Left forelimb (tissue), 1 donor: ENCODE data around the gene DRD2.

ENCODE experiments used
- DNase-seq: peaks from one replicate; pipeline ENCODE4 v3.0.0-alpha.2; 2018; ENCODE audit warnings: low spot score

The DRD2 gene

DNA sequence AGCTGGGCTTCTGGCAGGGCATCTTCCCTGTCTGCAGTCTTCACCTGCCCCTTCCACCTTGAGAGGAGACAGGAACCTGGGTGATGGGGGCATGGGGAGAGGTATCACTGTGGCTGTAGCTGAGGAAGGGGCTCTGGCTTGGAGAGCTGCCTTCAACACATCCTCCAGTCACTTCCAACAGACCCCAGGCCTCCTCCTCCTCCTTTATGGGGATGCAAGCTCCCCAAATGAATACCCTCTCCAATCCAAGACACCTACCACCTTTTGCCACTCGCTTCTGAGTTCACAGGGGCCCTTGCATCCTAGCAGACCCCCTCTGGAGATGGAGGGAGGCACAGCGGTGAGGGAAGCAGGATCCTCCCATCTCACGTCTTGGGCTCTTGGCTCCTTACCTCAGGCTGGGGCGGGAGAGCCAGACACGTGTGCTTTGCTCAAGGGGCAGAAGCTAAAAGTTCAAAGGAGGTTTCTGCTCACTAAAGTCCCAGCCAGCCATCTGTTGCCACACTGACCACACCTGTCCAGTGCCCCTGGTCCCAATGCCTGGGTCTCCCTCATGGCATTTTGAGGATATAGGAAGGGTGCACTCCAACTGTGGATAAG is 74.5 kb downstream of the DRD2 start:
- no peak for DNase-seq

DNA sequence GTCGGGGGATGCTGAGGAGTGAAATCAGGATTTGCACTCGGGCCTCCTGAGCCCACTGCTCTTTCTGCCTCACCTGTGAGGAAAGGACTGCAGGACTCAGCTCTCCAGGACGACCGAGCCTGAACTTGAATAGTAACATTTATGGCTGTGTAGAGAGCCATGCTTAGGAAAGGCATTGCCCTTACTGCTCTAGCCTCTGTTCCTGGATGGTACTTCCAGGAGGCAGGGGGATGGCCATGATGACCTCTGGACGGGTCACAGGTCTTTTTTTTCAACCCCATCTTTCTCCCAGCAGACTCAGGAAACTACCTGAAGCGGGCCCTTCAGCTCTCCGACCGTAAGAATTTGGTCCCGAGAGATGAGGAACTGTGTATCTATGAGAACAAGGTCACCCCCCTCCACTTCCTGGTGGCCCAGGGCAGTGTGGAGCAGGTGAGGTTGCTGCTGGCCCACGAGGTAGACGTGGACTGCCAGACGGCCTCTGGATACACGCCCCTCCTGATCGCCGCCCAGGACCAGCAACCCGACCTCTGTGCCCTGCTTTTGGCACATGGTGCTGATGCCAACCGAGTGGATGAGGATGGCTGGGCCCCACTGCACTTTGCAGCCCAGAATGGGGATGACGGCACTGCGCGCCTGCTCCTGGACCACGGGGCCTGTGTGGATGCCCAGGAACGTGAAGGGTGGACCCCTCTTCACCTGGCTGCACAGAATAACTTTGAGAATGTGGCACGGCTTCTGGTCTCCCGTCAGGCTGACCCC is 76.3 kb downstream of the DRD2 start:
- no peak for DNase-seq

DNA sequence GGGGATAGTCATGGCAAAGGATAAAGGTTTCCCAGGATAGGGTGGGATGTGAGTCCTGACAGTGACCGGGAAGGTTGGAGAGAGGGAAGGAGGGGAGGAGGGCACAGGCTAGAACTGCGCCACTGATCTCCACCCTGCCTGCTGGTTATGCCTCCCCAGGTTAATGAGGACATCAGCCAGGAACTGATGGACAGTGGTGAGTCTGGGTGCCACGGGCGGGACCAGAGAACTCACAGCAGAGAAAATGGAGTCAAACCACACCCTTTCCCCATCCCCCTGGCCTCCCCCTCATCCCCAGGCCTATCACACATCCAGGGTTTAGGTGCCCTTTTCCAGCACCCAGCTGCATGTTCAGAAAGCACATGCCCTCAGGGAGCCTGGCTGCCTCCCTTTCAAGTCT is 77.4 kb downstream of the DRD2 start:
- no peak for DNase-seq

DNA sequence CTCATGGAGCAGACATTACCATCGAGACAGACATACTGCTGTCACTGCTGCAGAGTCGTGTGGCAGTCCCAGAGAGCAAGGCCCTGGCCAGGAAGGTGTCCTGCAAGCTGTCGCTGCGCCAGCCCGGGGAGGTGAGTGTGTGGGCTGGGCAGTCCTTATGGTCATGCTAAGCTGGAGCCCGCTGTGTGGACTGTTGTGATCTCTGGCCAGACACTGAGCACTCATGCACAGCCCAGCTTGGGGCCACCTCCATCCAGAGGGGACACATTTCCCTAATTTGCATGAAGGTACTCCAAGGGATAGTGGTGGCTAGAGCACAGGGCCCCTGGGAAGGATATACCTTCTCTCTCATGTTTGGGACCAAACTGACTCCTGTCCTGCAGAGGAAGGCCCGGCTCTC is 78.0 kb downstream of the DRD2 start:
- no peak for DNase-seq

DNA sequence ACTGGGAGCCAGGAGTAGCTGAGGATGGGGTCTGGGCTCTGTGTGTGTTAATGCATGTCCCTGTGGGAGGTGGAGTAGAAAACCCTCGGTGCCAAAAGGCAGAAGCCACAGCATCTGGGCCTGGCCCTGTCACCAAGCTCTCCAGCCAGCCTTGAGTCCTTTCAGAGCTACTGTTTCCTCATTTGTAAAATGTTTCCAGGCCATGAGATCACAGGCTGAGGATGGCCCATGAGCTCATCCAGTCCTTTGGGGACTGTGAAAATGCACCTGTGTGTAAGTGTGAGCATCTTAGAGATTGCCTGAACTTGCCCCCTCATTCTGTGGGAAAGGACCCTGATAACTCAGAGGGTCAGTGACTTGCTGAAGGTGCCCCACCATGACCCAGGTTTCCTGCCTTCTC is 78.5 kb downstream of the DRD2 start:
- DNase-seq: no peak

DNA sequence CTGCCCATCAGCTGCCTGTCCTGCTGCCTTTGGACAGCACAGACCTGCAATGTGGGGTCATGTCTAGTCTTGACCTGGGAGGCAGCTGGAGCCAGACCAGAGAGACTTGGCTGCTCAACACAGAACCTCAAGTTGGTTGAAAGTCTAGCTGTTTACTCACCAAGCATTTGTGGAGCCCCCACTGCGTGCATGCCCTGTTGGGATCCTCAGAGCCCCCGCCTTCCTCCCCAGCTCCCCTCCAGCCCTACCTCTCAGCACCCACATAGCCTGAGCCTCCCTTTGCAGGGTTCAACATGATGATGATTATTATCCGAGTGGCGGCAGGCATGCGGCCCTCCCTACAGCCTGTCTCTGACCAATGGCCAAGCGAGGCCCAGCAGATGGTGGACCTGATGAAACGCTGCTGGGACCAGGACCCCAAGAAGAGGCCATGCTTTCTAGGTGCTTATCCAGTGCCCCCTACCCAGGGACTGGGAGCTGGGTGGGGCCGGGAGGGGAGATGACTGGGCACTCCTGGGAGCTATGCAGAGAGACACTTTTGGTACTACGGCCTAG is 79.3 kb downstream of the DRD2 start:
- no peak for DNase-seq

DNA sequence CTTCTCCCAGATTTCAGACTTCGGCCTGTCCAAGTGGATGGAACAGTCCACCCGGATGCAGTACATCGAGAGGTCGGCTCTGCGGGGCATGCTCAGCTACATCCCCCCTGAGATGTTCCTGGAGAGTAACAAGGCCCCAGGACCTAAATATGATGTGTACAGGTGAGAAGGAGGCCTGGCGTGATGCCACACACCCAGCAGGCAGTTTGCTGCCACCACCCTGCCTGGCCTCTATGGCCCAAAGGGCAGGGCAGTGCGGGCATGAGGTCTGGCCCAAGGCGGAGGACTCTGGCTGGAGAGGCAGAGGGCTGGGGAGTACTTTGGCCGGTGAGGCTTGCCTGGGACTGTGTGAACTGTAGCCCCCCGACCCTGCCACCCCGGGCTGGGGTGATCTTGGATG is 80.3 kb downstream of the DRD2 start:
- no peak for DNase-seq

DNA sequence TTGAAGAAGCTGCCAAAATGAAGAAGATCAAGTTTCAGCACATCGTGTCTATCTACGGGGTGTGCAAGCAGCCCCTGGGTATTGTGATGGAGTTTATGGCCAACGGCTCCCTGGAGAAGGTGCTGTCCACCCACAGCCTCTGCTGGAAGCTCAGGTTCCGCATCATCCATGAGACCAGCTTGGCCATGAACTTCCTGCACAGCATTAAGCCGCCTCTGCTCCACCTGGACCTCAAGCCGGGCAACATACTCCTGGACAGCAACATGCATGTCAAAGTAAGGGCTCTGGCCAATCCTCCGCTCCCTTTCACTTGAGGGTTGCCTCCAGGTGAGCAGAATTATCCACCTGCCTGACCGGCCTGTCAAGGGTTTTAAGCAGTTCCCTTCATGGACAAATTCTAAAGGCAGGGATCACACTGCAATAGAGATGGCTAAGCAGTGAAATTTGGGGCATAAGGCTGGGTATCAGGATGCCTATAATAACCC is 81.7 kb downstream of the DRD2 start:
- DNase-seq: no peak

DNA sequence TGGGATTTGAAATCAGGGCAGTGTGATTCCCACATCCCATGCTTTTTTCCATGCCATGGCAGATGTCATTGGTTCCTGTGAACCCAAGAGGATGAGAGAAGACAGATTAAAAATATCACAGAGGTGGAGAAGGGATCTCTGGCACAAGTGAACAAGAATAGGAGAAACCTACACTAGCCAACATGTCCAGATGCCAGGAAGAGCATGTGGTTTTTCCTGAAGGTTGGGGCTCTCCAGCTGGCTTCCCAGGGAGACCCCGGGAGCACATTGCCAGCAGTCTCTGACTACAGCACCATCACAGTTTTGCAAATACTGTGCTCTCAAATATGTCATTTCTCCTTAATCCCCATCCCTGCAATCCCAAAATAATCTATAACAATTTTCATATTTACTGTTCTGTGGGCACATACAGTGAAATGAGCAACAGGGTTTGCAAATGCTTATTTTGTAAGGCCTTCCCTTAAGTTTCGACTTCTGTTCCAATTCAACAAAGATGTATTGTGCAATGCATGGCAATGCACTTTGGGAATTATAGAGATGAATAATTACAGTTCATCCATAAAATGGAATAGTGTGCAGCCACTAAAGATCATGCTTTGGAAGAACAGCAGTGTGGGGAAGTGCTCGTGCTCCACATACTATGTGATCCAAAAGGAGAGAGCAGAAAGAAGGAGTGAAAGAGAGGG is 82.8 kb downstream of the DRD2 start:
- DNase-seq: no peak

DNA sequence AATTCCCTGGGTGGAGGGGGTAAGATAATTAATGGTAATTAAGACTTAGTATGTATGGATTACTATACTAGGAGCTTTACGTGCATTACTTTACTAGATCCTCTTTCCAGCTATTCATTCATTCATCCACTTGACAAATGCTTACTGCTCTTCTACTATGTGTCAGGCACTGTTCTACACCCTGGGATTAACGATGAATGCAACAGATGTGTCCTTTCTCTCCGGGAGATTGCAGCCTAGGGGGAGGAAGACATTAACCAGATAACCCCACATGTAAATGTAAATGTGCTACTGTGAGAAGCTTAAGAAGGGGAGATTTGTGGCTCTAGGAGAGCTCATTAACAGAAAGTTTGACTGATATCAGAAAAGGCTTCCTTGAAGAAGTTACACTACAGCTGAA is 85.9 kb downstream of the DRD2 start:
- DNase-seq: no peak

DNA sequence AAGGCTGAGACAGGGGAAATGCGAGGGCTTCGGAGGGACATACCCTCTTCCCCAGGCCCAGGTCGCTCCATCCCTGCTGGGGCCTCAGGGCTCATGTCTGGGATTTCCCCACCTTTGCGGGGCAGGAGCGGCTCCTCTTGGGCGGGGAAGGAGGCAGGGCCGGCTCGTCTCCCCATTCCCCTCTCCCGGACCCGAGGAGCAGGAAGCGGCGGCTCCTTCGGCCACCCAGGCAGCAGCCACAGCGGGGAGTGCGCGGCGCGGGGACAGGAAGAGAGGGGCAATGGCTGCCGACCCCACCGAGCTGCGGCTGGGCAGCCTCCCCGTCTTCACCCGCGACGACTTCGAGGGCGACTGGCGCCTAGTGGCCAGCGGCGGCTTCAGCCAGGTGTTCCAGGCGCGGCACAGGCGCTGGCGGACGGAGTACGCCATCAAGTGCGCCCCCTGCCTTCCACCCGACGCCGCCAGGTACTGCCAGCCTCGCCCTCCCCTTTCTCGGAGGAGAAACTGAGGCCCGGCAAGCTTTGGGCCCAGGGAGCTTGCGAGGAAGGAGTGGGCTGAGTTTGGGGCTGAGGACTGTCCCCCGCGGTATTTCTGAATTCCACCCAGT is 87.5 kb downstream of the DRD2 start, which contains the start of gene ANKK1:
Gene ANKK1, plus strand, starts transcription at position 175 of the 607 bp plus-strand sequence. Its CDS starts 106 bp downstream, at position 281.
- no peak for DNase-seq

DNA sequence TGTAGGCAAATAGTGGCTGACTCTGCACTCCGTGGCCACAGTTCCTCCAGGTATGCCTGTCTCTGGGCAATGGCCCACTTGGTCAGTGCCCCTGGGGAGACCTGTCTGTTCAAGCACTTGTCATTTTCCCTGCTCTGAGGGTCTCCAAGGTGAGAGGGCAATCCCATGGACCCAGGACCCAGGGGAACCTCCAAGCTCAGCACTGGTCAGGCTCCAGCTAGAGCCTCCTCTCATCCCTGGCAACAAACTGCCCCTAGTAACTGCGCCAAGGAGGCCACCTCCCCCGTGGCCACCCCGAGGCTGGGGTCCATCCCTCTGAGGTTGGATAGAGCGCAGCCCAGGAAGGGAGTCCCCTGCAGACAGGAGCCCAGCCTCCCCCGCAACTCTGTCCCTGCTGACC is 88.3 kb downstream of the DRD2 start:
- no peak for DNase-seq

DNA sequence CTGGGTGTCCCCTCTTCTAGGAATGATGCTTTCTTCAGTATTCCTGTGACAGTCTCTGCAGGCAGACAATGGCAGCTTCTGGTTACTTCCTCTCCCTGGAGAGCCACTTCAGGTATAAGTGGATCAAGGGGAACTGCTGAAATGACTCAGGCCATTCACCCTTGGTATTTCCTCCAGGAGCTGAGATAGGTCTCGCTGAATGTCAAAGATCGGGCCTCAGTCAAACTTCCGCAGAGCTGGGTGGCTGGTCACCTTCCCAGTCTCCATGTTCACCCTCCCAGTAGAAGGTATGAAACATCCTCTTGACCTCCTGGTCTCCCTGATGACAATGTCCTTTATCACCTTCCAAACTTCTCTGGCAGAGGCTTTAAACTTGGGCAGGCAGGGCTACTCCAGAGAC is 89.4 kb downstream of the DRD2 start:
- no peak for DNase-seq

DNA sequence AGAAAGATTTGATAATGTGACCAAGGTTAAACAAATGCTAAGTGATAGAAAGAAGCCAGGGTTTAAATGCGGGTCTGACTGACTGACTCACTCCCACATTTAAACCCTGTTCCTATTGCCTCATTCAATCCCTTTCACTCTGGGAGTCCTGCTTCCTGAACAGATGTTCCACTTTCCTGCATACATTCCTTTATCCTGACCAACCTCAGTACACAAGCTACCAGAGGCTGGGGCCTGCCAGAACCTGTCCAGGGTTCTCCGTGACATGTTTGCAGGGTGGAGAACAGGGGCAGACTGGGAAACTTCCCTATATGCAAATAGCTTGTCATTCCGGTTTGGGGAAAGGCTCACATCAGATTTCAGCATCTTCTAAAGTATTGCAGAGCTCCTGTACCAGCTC is 90.6 kb downstream of the DRD2 start:
- no peak for DNase-seq

DNA sequence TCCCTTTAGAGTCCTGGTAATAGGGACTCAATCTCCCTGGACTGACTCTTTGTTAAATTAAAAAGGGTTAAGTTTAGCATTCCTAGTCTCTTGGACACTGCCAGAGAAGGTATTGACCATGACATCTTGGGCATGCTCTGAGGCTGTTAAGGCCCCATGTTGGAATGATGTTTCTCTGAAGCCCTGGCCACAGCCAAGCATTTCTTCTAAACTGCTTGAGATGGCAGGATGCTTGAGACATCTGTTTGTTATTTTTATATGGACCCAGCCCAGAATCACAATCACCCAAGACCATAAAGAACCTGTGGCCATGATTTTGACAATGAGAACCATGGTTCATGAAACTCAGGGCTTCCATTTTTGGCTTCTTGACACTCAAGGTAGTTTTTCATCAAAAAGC is 93.1 kb downstream of the DRD2 start:
- DNase-seq: no peak

DNA sequence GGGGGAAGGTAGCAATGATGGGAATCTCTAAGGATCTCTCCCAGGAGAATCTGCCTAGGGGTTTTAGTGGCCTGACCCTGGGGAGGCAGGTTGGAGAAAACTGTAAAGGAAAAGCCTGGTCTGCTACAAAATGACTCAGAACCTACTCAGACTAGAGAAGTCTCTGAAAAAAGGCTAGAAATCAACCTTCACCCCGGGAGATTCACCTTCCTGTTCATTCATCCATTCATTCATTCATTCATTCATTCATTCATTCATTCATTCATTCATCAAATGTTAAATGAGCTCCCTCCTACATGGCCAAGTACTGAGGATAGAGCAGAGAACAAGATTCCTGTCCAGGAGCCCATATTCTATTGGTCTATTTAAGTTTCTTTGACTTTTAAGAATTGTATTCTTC is 96.5 kb downstream of the DRD2 start:
- DNase-seq: no peak

DNA sequence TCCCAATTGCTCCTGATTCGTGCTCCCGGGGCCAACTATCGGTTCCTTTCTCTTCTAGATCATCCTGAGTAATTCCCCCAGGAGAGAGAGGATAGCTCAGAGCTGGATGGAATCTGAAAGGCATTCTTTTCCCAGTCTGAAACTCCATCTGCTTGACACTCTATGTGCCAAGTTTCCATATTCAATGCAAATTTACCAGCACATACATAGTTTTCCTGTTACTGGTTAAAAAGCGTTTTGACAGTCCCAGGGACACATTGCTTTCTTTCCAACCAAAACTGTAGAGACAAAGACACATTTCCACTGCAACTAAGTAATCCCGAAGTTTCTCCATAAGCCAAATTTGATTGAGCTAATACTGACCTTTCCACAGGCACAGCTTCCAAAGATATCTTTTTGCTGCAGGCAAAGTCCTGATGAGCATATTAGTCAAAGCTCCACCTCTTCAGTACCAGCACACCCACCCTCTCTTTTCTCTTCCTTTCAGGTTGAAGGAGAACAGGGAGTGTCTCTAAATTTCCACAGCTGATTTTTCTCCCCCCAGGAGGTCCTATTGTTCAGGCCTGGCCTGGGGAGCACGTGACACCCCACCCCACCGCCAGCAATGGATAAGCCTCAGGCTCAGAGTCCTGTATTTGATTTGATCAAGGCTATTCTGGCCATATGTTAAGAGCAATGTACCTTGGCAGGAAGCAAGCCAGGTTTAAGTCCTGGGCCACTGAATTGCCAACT is 97.4 kb downstream of the DRD2 start:
- no peak for DNase-seq

DNA sequence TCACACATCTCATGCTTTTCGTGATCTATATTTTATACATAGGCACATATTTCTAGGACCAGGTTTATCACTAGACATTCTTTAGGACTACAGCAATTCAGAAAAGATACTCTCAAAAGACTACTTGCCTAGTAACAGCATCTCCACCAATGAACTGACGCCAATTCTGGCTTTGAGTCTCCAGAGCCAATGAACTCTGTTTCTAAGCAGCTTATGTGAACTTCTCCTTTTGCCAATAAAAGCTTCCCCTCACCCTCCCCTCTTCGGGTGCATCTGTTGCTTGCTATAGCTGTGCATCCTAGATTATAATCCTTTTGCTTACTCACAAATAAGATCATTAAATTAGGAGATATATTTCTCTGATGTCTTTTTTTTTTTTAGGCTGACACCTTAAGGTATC is 99.0 kb downstream of the DRD2 start:
- no peak for DNase-seq

DNA sequence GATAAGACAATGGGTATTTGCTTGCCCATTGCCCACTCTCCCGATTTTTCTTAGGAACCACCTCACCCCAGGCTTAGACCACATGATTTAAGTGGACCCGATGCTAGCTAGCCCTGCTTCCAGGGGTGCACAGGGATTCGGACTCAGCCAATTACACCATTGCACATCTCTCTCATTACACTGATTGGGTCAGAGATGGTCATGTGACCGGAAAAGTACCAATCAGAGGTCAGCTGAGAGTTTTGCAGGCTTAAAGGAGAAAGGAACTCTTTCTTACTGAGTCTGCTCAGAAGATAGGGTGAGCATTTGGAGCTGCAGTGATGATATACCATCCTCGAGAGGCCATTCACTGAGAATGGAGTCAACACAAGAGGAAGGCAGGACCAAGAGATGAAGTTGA is 99.8 kb downstream of the DRD2 start:
- DNase-seq: no peak

DNA sequence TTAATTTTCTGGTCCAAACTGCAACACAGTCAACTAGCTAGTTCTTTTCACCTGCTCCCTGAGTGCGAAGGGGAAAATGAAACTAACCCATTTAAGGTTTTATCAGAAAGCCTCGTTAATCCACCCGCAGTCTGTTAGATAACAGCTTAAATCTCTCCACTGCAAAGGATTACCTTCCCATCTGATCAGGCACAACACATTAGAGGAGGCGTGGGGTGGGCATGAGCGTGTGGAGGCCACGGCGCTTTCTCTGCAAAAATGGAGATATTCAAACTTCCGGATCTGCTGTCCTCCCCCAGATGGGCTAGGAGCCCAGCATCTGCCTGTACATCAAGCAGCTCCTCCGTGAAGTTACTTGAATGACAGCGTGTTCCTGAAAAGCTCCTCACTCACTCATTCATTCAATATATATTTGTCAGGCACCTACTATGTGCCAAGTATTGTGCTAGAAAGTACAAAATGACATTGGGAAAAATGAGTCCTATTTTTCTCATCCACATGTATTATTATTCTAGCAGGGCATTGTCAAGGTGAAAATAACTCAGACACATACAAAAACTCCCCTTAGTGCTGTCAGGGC is 101.1 kb downstream of the DRD2 start:
- no peak for DNase-seq

DNA sequence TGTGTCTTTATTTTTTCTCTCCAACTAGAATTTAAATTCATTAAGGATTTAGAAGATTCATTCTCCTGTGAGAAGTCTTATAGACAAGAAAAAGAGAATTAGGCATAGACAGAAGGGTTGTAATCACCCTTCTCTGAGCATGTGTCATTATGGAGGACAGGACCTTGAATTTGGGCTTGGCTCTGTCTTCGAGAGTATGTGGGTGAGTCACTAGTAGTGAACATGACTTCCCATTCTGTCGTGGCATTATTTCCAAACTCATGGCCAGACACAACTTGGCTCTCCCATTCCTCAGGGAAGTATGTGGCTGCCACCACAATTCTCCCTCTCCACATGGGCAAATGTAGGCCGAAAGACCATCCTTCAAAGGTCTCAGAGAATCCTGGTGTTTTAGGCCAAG is 101.9 kb downstream of the DRD2 start:
- no peak for DNase-seq
